SHP77 (cell line): Measurements from ENCODE around the gene SDK1.
"Not testable (repeated sequence)": the region's sequence is repeated elsewhere in the genome, so short reads cannot be mapped to it uniquely, and the experiment has no call there.

Experiments used
- DNase-seq, 2 experiments: peaks; one replicate each; lab custom pipeline; 2025; lab: John Stamatoyannopoulos, UW

Gene SDK1

DNA sequence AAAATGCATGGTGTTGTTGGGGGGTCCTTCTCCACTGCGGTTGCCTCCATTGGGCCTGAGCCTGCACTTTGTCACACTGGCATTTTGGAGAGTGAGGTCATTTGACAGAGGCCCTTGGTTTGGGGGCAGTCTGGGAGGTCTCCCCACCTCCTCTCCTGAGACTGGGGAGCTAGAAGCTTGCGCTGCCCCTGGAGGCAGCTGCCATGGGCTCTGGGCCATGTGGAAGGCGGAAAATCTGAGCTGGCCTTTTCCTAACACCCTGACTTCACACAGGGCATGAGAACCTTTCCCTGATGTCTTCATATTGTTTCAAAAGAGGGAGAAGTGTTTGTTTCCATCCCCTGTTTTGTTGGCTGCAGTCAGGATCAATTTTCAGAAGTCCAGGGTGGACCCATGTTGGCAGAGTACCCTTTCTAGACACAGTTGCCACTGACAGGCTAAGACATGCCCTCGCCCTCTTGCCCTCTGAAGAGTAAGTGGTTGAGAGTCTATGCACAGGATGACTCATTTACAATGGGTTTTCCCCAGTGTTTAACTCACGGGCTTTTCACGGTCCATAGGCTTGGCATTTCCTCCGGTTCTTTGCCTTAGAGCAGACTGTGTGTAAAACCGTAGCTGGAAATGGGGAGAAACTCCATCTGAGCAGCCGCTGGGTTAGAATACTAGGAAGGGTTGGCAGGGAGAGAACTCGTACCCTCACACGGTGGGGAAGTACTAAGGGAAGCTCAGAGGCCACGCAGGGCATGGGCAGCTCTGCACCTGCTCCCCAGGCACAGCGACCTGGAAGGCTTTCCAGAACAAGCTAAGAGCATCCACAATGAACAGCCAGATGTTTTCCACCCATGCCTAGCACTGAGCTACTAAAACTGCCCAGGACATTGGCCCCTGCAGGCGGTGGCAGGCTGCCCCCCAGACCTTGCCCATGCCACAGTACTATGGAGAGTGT is 655.0 kb downstream of the SDK1 start:
- peak; percentile 22 to 47 for DNase-seq

DNA sequence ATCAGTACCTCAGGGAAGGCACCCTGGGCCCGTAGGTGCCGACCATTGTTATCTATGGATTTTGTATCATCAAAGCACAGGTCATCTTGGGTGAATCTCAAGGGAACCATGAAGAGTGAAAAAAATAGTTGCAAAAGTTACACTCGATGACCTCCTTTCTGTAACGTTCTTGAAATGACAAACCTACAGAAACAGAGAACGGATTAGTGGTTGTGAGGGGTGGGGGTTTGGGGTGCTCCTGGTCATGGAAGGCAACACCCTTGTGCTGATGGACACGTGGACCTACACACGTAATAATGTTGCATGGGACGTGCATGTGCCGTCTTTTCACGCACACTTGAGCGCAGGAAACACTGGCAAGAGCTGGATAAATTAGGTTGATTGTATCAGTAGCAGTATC is 655.9 kb downstream of the SDK1 start:
- DNase-seq = no peak

DNA sequence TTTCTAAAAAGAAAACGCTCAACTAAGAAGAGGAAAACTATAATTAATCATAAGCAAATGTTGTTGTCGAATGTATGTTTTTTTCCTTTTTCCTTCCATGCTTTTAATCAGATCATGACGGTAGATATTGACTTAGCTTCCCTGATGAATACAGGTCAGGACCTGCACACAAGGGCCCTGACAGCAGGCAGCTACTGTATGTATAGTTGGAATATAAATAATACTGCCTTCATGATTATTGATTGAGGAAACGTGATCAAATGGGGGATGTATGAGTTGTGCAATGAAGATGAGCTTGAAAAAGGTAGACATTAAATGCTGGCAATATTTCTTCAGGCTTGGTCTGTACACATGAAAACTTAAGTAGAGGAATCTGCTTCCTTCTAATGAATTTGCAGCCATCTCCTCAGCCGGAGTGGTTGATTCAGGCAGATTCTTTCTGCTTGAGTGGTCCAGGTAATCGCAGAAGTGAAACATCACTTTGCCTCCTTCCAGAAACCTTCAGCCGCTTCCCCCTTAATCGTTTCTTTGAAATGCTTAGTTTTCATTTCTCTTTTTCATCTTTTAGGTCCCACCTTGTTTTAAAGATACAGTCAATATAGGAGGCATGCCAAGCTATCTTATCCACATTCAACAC is 656.5 kb downstream of the SDK1 start:
- DNase-seq = no peak

DNA sequence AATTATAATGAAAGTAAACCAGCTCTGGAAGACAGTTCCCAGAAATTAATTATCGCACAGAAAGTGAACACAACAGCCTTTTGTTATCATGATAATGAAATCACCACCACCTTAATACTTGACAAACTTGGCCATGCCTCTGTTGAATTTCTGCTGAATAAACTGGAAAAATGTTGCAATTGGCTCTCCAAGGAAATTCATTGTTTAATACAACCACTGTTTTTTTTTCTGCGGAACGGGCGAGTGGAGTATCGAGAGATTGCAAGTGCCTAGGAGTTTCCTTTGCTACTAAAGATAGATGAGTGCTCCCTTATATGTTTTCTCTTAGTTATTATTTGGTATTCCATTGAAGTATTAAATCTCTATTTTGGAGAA is 657.0 kb downstream of the SDK1 start:
- DNase-seq = no peak

DNA sequence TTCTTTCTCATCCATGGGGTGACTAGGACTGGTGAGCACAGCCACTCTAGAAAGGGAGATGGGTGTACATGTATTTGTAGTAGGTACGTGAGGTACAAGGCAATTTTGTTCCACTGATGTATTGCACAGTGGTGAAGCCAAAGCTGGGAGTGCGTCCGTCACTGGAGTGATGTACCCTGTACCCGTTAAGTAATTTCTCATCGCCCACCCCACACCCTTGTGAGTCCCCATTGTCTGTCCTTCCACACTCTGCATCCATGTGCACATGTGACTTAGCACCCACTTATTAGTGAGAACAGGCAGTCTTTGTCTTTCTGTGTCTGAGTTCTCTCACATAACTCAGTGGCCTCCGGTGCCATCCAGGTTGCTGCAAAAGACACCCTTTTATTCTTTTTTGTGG is 658.3 kb downstream of the SDK1 start:
- no peak for DNase-seq

DNA sequence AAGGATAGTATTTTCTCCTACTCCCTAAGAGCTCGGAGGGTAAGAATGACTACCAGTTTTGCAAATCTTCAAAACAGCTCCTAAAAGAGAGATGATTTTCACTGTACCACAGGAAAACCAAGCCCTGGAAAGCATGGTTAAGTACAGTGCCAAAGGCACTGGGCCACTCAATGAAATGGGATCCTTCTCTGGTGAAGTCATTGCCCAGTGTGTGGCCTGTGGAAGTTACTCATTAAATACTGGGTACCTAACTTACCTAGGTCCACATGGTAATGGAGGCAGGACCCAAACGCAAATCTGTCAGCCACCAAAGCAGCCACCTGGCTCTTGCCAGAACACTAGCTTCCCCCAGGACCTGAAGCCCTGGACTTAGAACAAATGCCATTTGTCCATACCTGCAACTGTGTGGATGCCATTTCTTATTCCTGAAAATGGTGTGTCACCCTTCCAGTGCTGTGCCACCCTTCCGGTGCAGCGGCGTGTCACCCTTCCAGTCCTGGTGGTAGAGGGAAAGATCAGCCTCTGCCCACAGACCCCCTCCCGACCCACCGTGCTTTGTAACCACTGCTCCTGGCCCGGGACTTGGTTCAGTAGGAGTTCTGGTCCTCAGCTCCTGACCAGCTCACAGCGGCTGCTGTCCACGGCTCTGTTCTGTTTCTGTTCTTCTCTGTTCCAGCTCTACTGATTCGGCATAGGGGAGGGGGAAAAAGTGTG is 659.2 kb downstream of the SDK1 start:
- no peak for DNase-seq

DNA sequence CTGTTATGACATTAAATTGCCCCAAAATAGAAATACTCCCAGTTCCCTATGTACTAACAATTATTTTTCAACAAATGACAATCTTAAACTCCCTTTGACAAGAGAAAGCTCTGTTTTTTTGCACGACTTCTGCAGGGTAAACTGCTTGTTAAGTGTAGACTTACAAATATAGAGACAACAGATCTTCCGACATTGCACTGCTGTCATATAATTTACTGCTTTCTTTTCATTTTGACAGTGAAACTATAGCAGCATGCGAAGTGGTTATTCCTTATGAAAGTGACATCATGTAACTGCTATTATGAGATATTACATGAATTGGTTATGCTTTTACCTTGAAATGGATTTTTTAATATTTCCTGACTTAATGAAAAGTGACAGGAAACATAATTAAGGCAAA is 659.9 kb downstream of the SDK1 start:
- DNase-seq = no peak

DNA sequence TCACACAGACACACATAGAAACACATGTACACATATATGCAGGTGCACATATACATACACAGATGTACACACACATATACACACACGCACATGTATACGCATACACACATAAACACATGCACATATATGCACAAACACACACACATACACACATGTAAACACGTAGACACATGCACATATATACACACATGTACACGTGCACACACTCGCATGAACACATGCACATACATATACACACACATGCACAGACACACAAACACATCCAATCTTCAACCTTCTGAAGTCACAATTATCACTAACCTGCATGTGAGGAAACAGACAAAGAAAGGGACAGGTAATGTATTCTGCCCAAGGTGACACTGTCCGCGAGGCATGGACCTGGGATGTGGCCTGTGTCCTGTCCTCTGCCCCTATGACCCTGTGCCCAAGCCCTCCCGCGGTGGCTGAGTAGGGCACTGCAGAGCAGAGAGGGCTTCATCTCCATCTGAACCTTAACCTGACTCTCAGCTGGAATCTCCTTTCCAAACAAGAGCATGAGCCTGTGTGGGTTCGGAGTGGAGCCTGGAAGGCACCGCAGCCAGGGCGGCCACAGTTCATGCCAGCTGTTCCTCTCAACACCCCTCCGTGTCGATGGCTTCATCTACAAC is 660.9 kb downstream of the SDK1 start:
- DNase-seq = no peak

DNA sequence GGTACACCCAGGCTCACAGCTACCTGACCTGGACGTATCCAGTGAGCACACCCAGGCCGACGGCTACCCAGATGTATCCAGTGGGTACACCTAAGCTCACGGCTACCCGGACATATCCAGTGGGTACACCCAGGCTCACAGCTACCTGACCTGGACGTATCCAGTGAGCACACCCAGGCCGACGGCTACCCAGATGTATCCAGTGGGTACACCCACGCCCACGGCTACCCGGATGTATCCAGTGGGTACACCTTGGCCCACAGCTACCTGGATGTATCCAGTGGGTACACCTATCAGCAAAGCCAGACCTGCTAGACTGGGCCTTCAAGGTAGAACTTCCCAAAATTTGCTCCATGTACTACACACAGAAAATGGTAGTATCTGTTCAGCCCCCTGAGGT is 662.7 kb downstream of the SDK1 start:
- DNase-seq = not testable (repeated sequence)

DNA sequence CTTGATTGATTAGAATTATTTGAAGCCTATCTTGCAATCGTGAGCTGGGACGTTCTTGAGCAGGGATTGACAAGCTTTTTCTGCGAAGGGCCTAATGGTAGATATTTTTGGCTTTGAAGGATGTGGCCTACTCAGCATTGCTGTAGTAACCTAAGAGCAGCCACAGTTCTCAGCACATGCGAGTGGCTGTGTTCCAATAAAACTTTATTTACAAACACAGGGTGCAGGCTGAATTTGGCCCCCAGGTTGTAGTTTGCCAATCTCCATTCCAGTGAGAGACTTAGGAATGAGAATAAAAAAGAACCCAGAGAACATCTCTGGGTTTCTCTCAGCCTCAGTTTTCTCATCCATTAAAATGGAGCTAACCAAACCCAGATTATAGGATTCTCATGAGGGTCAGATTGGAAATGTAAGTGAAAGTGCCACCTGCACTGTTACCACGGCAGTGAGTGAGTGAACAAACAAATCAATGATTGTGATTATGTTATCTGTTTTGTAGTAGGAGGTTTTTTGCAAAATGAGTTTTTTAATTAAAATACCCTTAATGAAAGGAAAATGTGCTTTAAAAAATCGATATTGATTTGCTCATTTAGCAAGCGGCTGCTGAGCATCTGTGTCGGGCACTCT is 664.0 kb downstream of the SDK1 start:
- DNase-seq = no peak

DNA sequence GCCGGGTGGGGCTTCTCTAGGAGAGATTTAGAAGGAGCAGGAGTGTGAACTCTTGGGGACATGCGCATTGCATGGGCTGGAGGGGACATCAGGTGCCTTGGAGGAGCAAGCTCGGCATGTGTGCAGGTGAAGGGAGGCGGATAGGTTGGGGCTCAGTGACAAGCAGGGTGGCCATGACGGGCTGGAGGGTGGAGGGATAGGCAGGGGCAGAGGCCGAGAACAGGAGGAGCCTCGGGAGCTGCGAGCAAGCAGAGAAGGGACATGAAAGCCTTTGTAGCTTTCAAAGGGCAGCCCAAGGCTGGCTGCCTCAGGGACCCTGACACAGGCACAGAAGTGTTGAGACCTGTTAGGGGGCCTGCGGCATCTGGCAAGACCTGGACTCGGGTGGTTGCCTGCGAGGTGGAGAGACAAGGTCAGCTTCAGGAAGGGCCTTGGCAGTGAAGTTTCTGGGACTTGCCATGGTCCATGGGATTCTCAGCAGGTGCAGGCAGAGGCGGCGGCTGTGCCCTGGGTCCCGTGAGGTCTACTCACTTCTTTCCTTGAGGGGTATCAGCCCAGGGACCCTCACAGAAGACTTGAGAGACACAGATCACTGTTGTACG is 664.8 kb downstream of the SDK1 start:
- no peak for DNase-seq

DNA sequence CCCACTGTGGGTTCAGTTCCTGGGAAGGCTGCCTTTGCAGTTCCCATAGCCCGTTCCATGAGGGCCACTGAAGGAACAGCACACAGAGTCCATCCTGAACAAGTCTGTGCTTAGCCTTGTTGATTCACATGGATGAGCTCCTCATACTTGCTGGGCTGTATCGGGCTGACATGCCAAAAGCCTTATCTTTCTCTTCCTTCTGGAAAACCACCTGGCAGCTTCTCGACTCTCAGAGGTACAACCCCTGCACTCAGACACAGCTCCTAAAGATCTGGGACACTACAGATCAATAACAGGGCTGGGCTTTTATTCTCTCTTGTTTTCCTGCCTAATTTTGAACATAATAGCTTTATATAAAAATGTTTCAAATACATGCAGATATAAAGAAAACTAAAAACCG is 667.2 kb downstream of the SDK1 start:
- DNase-seq = no peak

DNA sequence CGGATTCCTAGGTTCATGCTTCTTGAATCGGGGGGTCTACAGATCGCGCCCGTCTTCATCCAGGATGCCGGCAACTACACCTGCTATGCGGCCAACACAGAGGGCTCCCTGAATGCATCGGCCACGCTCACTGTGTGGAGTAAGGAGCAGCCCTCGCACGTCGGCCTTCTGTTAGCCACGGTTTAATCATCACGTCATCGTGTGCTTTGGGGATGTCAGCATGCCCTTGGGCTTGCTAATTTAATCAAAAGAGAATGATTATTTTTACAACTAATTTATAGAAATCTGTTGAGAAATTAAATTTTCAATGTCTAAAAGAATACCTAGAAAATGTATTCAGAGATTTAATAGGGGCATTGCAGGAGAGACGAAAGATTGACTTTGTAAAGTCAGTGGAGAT is 668.2 kb downstream of the SDK1 start:
- DNase-seq = no peak

DNA sequence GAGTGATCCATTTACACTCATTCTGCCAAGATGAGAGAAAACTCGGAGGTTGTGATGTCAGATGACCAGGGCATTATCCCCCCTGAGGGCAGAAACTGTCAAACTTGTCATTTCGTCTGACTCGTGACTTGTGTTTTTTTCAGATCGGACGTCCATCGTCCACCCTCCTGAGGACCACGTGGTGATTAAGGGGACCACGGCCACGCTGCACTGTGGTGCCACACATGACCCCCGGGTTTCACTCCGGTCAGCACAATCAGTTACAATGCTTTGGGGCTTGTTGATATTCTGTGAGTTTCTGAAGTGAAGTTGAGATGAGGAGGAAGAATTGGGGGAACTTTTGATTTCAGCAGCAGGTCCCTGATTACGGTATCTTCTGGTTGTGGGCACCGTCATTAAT is 670.3 kb downstream of the SDK1 start:
- no peak for DNase-seq

DNA sequence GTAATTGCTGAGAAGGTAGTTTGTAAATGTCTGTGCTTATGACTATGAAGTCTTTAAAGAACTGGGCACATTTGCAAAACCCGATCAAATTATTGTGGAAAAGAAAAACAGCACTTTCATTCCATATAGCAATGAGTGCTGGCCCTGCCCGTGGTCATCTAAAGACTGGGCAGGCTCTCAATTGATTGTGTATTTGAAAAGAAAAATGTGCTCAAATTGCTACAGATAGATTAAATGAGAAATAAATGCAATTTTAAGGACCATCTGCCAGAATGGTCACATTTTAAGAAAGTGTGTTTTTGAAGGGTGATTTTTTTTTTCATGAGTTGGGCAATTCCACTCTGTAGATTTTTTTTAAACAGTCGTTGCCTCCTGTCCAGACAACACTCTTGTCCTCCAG is 672.2 kb downstream of the SDK1 start:
- DNase-seq = no peak

DNA sequence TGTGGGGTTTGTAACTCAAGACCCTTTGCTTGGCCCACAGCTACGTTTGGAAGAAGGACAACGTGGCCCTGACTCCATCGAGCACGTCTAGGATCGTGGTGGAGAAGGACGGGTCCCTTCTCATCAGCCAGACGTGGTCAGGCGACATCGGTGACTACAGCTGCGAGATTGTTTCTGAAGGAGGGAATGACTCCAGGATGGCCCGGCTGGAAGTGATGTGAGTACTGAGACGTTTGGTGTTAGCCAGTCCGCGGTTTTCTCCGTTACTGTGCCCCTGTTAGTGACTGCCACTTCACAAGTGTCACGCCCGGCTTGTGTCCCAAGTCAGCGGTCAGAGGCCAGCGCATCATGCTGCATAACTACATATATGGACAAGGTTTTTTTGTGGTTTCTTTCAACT is 673.3 kb downstream of the SDK1 start:
- DNase-seq = no peak

DNA sequence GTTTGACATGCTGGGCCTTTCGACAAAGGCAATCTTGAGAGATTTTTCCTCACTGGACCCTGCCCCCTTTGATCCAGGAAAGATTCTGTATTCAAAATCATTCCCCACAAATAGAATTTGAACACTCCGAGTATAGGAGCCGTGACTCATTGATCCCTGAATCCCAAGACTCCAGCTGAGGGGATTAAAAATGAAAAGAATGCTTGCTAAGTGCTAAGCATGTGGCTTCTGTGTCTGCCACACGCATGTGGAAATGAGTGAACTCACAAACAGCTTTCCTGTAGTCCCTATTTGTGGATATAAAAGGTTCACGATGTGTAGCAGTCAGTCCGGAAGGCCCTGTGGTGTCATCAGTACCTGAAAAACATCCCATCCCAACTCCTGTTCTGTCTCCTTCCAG is 674.3 kb downstream of the SDK1 start:
- no peak for DNase-seq

DNA sequence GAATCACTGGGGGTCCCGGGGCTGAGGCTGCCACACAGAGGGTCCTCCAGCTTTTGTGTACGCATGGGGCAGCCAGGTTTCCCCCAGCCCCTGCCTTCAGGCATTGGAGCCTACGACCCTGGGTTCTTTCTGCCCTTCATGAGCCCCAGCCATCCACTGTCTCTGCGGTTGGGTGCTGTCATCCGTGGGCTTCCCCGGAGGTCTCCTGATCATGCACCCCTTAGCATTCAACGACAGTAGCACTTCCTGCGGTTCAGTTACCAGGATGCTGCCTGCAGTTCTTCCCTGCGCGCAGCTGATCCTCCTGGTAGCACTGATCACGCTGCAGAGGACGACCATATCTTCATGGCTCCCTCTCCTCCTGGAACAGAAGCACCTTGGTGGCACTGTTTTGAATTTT is 676.3 kb downstream of the SDK1 start:
- DNase-seq = no peak

DNA sequence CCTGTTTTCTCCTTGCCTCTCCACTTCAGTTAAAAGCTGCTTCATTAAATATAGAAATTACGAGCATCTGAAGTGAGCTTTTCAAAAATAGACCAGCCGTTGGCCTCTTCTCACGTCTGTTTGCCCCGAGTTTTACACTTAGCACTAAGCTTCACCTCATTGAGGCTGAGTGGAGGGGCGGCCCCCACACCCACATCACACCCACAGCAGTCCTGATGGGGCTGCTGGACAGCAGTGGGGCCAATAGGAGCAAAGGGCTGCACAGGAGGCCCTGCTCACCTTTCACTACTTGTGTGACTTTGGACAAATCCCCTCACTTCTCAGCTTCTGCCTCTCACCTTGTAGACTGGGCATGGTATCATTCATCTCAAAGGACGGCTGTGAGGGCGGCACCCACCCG is 677.8 kb downstream of the SDK1 start:
- DNase-seq = no peak

DNA sequence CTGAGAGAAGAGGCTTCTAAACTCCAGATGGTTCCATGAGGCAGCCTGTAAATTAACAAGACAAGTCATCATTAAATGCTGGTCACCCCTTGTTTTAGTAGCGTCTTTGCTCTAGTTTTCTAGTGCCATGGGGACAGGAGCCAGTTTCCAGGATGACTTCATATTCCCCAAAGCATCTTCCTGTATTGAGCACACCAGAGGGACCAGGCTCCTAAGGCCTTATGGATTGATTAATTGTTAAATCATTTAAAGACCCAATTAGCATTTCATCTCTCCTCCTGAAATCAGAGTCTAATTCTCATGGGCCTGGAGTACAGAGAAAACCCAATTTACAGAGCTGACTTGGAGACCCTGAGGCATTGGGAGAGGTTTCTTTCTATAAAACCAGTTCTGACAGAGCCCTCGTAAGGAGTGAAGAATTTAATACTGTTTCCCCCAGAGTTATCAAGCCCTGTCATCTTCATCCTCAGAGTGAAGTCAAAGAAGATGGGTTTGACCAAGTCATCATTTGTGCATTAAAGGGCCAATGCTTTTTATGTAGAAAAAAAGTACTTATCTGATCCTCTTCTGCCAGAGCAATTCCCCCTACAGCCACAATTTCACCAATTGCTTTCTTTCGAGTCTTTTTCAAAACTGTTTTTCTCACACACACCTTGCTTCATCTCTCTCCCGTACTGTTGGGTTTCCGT is 678.7 kb downstream of the SDK1 start:
- no peak for DNase-seq

DNA sequence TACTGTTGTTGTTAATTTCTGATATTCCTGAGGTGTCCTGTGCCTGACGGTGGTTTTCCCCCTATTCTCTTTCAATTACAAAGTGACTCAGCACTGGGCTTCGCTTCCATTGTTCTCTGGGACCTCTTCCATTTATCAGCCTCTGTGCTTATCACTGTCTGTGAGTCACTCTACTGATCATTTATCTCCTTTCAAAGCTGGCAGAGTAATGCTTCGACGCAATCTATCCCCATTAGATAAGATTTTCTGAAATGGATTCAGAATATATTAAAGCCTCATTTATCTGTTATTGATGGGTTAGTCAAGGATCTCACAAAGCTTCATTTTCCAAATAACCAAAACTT is 679.2 kb downstream of the SDK1 start:
- DNase-seq = no peak
